Peyer's patch (tissue), 4 donors: ENCODE results near the gene CSRNP2.

Source experiments
- POLR2A ChIP-seq, 2 donors: fragments of 450-650 bp; IDR thresholded peaks; one replicate each; pipeline ENCODE4 v1.5.1; 2017; ENCODE audit warnings: antibody characterized with exemption in 2 of 2, mild to moderate bottlenecking in 2 of 2, moderate library complexity in 2 of 2
- TF ChIP-seq, protein P1 (sequence below), 6 experiments: fragments of 450-650 bp in 4 of 6; fragments of 200-600 bp in 2 of 6; sonication (generic) in 1 of 6; IDR thresholded peaks; one replicate each; pipeline ENCODE4 v1.5.1; 2017 to 2019; ENCODE audit warnings: antibody characterized with exemption in 6 of 6, mild to moderate bottlenecking in 3 of 6, moderate library complexity in 1 of 6

GRCh38 chr12:51080136-51080535 lies 3.3 kb downstream of the CSRNP2 start:
- TF ChIP-seq, protein P1, sequence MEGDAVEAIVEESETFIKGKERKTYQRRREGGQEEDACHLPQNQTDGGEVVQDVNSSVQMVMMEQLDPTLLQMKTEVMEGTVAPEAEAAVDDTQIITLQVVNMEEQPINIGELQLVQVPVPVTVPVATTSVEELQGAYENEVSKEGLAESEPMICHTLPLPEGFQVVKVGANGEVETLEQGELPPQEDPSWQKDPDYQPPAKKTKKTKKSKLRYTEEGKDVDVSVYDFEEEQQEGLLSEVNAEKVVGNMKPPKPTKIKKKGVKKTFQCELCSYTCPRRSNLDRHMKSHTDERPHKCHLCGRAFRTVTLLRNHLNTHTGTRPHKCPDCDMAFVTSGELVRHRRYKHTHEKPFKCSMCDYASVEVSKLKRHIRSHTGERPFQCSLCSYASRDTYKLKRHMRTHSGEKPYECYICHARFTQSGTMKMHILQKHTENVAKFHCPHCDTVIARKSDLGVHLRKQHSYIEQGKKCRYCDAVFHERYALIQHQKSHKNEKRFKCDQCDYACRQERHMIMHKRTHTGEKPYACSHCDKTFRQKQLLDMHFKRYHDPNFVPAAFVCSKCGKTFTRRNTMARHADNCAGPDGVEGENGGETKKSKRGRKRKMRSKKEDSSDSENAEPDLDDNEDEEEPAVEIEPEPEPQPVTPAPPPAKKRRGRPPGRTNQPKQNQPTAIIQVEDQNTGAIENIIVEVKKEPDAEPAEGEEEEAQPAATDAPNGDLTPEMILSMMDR (IDR thresholded peaks at IDR 0.05), result no peak
- no peak for TF ChIP-seq POLR2A (IDR thresholded peaks at IDR 0.05)
